Neural cell (in vitro differentiated cells): ENCODE measurements around the gene BCL6. TPM values are rescaled to one million over a fixed set of nuclear protein-coding genes. Genes with fewer than 3 reads are reported as not detected.

Experiments used
- H2AFZ ChIP-seq: fragments of 200-600, 300-800 bp; sonication (generic), shearing (Covaris generic); 2 replicates; pipeline ENCODE4 v1.6.0; 2014; ENCODE audit warnings: low read depth, mild to moderate bottlenecking, antibody characterized with exemption, low read length, moderate library complexity
- H3F3A ChIP-seq: fragments of 200-600 bp; shearing (Covaris generic); 2 replicates; pipeline ENCODE4 v1.6.1; 2016; ENCODE audit warnings: mild to moderate bottlenecking, moderate library complexity, mixed read lengths, antibody characterized with exemption, low read length; ENCODE audit not compliant: insufficient read depth, poor library complexity, severe bottlenecking
- H3K27ac ChIP-seq: fragments of 200-600, 300-800 bp; sonication (generic), shearing (Covaris generic); 2 replicates; pipeline ENCODE4 v1.5.1; 2014; ENCODE audit warnings: mild to moderate bottlenecking, low read length, moderate library complexity
- H3K27me3 ChIP-seq: fragments of 300-800, 200-600 bp; sonication (generic), shearing (Covaris generic); 2 replicates; pipeline ENCODE4 v1.6.0; 2014; ENCODE audit warnings: mild to moderate bottlenecking, low read depth, low read length, moderate library complexity; ENCODE audit not compliant: insufficient read depth
- H3K36me3 ChIP-seq: fragments of 300-800, 200-600 bp; sonication (generic), shearing (Covaris generic); 2 replicates; pipeline ENCODE4 v1.5.1; 2014; ENCODE audit warnings: mild to moderate bottlenecking, antibody characterized with exemption, low read length, moderate library complexity; ENCODE audit not compliant: insufficient read depth
- H3K4me2 ChIP-seq: fragments of 300-800, 200-600 bp; sonication (generic), shearing (Covaris generic); 2 replicates; pipeline ENCODE4 v1.6.0; 2014; ENCODE audit warnings: mild to moderate bottlenecking, low read length
- H3K4me3 ChIP-seq: fragments of 300-800, 200-600 bp; sonication (generic), shearing (Covaris generic); 2 replicates; pipeline ENCODE4 v1.5.1; 2014; ENCODE audit warnings: mild to moderate bottlenecking, low read length, moderate library complexity
- H3K79me2 ChIP-seq: fragments of 200-600 bp; shearing (Covaris generic); replicated peaks from 2 replicates; pipeline ENCODE4 v1.6.0; 2014; ENCODE audit warnings: mild to moderate bottlenecking, low read length, moderate library complexity; ENCODE audit not compliant: insufficient read depth
- H3K9ac ChIP-seq: fragments of 300-800, 200-600 bp; sonication (generic), shearing (Covaris generic); 2 replicates; pipeline ENCODE4 v1.6.1; 2016; ENCODE audit warnings: mild to moderate bottlenecking, low read length, mixed read lengths
- H3K9me2 ChIP-seq: fragments of 200-600 bp; shearing (Covaris generic); 2 replicates; pipeline ENCODE4 v1.6.1; 2016; ENCODE audit warnings: mild to moderate bottlenecking, low read length, mixed read lengths; ENCODE audit not compliant: insufficient read depth
- H3K9me3 ChIP-seq: fragments of 200-600, 300-800 bp; sonication (generic), shearing (Covaris generic); 2 replicates; pipeline ENCODE4 v1.6.1; 2016; ENCODE audit warnings: mild to moderate bottlenecking, mixed run types, low read length, moderate library complexity, mixed read lengths
- H4K20me1 ChIP-seq: fragments of 200-600 bp; shearing (Covaris generic); 2 replicates; pipeline ENCODE4 v1.6.1; 2016; ENCODE audit warnings: mild to moderate bottlenecking, mixed run types; ENCODE audit not compliant: insufficient read depth
- CTCF ChIP-seq: fragments of 450-650 bp; IDR thresholded peaks from 2 replicates; pipeline ENCODE4 v1.5.1; 2014; ENCODE audit warnings: antibody characterized with exemption, mild to moderate bottlenecking, moderate library complexity; ENCODE audit not compliant: poor library complexity, severe bottlenecking
- EP300 ChIP-seq: fragments of 450-650 bp; conservative IDR thresholded peaks from 2 replicates; pipeline ENCODE4 v1.6.1; 2014; ENCODE audit warnings: antibody characterized with exemption, mild to moderate bottlenecking, moderate library complexity; ENCODE audit not compliant: poor library complexity, severe bottlenecking
- EZH2 ChIP-seq: fragments of 200-600, 300-800 bp; shearing (Covaris generic), sonication (generic); IDR thresholded peaks from 2 replicates; pipeline ENCODE4 v1.6.1; 2014; ENCODE audit warnings: antibody characterized with exemption, low read length, borderline replicate concordance, mild to moderate bottlenecking; ENCODE audit not compliant: insufficient read depth, poor library complexity, severe bottlenecking
- MXI1 ChIP-seq: fragments of 450-650 bp; conservative IDR thresholded peaks from 2 replicates; pipeline ENCODE4 v1.6.1; 2014; ENCODE audit warnings: antibody characterized with exemption, mild to moderate bottlenecking; ENCODE audit not compliant: poor library complexity, severe bottlenecking
- POLR2AphosphoS5 ChIP-seq: IDR thresholded peaks from 2 replicates; pipeline ENCODE4 v1.6.1; 2012
- RAD21 ChIP-seq: fragments of 450-650 bp; conservative IDR thresholded peaks from 2 replicates; pipeline ENCODE4 v1.6.1; 2014; ENCODE audit warnings: antibody characterized with exemption, mild to moderate bottlenecking, moderate library complexity
- REST ChIP-seq: IDR thresholded peaks from 2 replicates; pipeline ENCODE4 v1.6.1; 2012; ENCODE audit warnings: borderline replicate concordance
- SMC3 ChIP-seq: fragments of 450-650 bp; conservative IDR thresholded peaks from 2 replicates; pipeline ENCODE4 v1.6.1; 2014; ENCODE audit warnings: antibody characterized with exemption, mild to moderate bottlenecking, moderate library complexity; ENCODE audit not compliant: poor library complexity
- TAF1 ChIP-seq: IDR thresholded peaks from 2 replicates; pipeline ENCODE4 v1.6.1; 2012; ENCODE audit warnings: low read depth
- polyA plus RNA-seq: library from polyadenylated mRNA; depleted of rRNA; stranded (reverse); fragments of >200 nt; gene quantifications from 2 replicates; pipeline ENCODE4 v1.2.3, GENCODE V29; 2014

The BCL6 gene
- polyA plus RNA-seq, 1 donor from 2014 or later: 5.2 TPM

GRCh38 chr3:187698499-187699399 lies 46.5 kb downstream of the BCL6 start:
- no peak overlapping the region for H3K27ac ChIP-seq
- H3K9me2 ChIP-seq: no peaks in the 10 kb centered on the region
- no peaks in the 10 kb centered on the region for H3K9me3 ChIP-seq
- H4K20me1 ChIP-seq: no peaks in the 10 kb centered on the region
- H3K27me3 ChIP-seq: no peaks in the 10 kb centered on the region
- no peak overlapping the region for H3K9ac ChIP-seq
- H3K36me3 ChIP-seq: no peaks in the 10 kb centered on the region
- H3K79me2 ChIP-seq: no peaks in the 10 kb centered on the region
- TF ChIP-seq EZH2 (no peak), MXI1 (no peak), REST (no peak), POLR2AphosphoS5 (no peak), EP300 (no peak), CTCF (no peak), SMC3 (no peak), RAD21 (no peak), TAF1 (no peak)
- no peak overlapping the region for H3K4me2 ChIP-seq
- H3K4me3 ChIP-seq: no peak overlapping the region
- H3F3A ChIP-seq: no peaks in the 10 kb centered on the region
- no peak overlapping the region for H2AFZ ChIP-seq

- Histone ChIP-seq H2AFZ (no peak overlapping the region), H3K9ac (no peak overlapping the region), H3K79me2 (no peaks in the 10 kb centered on the region), H3F3A (no peaks in the 10 kb centered on the region), H3K4me2 (no peak overlapping the region), H4K20me1 (no peaks in the 10 kb centered on the region), H3K9me2 (no peaks in the 10 kb centered on the region), H3K27ac (no peak overlapping the region), H3K4me3 (no peak overlapping the region), H3K27me3 (no peaks in the 10 kb centered on the region), H3K36me3 (no peaks in the 10 kb centered on the region), H3K9me3 (no peaks in the 10 kb centered on the region)
- TF ChIP-seq REST (no peak), EZH2 (no peak)
Measured at GRCh38 chr3:187696021-187696420, 49.2 kb downstream of the BCL6 start.
